HG03095 (cell line): ENCODE measurements around the gene TMED1.

Experiments used
- ATAC-seq: cut with Tn5 transposase; IDR thresholded peaks from one replicate; pipeline ENCODE4 v1.9.1; 2021; ENCODE audit warnings: moderate library complexity; ENCODE audit not compliant: unreplicated experiment

Gene TMED1

GRCh38 chr19:10835089-10835753 is 791 bp downstream of the TMED1 start:
- ATAC-seq: no peak

GRCh38 chr19:10832939-10833296 is 3.1 kb downstream of the TMED1 start:
- ATAC-seq: no peak

GRCh38 chr19:10831987-10832938 is 3.7 kb downstream of the TMED1 start:
- no peak for ATAC-seq

DNA sequence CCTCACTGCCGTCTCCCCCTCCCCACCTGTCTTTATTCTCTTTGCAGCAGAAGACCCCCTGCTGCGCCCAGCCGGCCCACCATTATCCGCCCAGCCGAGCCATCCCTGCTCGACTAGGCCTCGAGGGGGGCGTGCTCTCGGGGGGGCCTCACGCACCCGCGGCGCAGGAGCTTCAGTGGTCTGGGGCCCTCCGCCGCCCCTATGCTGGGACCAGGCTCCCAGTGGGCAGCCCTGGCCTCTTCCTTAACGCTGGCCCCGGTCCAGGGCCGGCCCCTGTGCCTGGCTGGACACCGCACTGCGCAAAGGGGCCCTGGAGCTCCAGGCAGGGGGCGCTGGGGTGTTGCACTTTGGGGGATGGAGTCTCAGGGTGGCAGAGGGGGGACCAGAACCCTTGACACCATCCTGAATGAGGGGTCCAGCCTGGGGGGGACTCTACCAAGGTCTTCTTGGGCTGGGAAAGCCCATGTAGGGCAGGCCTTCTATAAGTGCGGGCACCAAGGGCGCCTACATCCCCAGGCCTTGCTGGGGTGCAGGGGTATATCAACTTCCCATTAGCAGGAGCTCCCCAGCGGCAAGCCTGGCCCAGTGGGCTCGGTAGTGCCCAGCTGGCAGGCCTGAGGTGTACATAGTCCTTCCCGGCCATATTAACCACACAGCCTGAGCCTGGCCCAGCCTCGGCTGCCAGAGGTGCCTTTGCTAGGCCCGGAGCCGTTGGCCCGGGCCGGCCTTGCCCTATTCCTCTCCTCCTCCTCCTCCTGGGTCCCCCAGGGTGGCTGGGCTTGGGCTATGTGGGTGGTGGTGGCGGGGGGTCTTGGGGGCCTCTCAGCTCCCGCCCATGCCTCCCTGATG is 4.9 kb downstream of the TMED1 start:
- no peak for ATAC-seq

- ATAC-seq: no peak
Measured at GRCh38 chr19:10830370-10830769, 5.6 kb downstream of the TMED1 start.

DNA sequence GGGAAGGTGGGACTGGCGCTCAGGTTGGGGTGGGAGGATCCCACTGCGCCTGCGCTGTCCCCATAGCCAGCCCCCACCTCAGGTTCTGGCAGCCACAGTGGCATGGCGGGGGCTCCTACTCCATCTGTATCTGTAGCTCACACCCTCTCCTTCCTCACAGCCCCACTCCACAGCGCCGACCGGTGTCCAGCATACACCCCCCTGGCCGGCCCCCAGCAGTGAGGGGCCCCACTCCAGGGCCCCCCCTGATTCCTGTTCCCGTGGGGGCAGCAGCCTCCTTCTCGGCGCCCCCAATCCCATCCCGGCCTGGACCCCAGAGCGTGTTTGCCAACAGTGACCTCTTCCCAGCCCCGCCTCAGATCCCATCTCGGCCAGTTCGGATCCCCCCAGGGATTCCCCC is 6.0 kb downstream of the TMED1 start:
- ATAC-seq: no peak

- ATAC-seq: no peak
Measured at GRCh38 chr19:10828981-10829821, 6.8 kb downstream of the TMED1 start.

GRCh38 chr19:10826846-10827245 is 9.2 kb downstream of the TMED1 start:
- no peak for ATAC-seq

DNA sequence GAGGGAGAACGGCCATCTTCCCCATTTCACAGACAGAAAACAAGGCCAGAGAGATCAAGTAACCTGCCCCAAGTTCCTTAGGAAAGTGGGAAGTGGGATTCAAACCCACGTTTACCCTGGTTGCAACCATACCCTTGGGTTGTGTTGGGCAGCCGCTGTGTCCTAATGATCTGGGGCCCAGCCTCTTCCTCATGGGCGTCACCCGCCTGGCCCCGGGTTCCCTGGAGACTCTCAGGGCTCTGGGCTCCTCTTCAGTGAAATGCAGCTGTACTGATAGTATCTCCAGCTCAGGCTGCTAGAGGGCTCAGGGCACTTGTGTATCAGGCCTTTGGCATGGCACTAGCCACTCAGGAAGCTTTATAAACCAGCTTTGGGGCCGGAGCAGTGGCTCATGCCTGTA is 9.8 kb downstream of the TMED1 start:
- ATAC-seq: no peak

GRCh38 chr19:10823690-10824089 is 12.3 kb downstream of the TMED1 start:
- no peak for ATAC-seq

GRCh38 chr19:10820173-10820572 is 15.8 kb downstream of the TMED1 start:
- no peak for ATAC-seq

DNA sequence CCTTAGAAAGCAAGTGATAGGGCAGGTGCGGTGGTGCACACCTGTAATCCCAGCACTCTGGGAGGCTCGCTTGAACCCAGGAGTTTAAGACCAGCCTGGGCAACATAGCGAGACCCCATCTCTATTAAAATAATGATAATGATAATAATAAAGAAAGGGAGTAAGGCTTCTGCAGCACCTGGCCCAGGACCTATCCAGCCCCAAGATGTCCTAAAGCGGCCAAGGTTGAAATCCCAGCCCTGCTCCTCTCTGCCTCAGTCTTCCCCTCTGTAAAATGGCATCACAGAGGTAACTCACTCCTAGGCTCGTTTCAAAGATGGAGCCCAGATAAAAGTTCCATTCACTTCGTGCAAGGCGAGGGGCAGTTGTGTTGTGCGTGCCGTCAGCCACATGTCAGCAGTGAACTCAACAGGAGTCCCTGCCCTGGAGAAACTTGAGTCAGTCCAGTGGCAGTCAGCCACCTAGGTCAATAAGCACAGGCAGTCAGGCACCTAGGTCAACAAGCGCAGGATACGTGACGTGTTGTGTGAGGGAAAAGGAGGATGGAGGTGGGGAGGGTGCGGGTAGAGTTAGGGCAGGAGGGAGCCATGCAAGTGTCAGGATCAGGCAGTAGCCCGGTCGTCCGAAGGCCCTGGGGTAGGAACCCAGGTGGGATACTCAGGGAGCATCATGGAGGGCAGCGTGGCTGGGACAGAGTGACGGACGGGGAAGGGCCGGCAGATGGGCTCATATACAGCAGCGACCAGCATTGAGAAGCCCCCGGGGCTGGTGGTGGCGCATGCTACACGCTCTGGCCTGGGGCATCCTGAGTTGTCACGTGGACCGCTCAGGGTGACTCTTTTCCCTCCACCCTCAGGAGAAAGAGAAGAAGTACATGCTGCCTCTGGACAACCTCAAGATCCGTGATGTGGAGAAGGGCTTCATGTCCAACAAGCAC is 16.6 kb downstream of the TMED1 start:
- no peak for ATAC-seq

DNA sequence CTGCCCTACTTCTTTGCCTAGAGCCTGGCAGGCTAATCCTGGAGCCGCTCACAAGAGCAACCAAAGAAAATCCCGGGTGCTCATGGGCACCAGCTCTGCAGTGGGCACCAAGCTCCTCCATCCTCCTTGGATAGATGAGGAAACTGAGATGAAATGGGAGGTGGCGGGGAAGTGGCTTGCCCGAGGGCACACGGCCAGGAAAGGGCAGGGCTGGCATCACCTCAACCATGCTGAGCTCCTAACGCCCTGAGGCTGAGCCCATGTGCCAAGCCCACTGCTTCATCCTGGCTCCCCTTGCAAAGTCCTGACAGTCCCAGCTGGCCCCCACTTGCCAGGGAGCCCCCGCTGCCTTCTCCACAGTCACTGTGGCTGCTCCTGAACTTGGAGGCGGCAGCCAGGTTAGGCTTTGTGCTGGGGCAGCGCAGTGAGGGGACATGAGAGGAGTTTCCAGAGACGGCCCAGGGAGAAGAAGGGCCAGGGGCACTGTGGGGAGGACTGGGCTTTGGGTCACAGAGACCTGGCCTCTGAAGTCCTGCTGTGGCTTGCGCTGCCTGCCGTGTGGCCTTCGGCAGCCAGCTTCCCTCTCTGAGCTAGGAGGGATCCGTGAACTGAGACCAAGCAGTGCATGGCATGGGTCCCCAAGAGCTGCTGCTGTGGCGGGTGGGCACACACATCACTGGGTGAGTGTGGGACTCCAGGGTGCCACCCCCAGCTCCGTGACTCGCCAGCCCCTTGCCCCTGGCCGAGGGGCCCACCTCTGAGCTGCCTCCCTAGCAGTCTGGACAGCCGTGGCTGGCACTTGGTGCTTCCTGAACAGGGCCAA is 17.5 kb downstream of the TMED1 start:
- no peak for ATAC-seq

DNA sequence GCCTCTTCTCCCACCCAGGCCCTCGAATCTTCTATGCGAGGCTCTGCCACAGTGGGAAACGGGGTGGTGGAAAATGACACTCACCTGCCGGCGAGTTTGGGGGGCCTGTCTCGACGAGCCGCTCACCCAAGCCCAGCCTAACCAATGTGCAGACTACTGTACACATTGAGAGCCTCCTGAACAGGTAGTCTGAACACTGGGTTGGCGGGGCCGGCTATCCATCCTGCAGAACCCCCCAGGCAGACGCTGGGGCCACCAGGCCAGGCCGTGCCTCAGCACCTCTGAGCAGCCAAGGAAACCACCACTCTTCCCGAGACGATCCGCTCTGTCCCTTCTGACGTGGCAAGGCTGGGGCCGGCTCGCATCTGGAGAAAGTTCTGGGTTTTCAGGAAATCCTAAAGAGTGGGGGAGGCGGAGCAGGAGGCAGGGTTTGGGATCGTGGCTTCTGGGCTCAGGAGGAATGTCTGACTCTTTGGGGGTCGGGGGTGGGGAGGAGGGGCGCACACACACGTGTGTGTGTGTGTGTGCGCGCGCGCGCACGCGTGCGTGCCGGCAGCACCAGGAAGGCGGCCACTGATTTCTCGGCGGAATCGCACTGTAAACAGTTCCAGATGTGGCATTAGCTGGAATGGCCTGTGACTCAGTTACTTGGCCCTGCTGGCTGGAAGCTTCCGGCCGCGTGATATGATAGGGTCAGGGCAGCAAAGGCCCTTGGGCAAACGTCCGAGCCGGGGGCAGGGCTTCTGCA is 18.5 kb downstream of the TMED1 start:
- ATAC-seq: no peak

- no peak for ATAC-seq
Measured at GRCh38 chr19:10816691-10817090, 19.3 kb downstream of the TMED1 start.

DNA sequence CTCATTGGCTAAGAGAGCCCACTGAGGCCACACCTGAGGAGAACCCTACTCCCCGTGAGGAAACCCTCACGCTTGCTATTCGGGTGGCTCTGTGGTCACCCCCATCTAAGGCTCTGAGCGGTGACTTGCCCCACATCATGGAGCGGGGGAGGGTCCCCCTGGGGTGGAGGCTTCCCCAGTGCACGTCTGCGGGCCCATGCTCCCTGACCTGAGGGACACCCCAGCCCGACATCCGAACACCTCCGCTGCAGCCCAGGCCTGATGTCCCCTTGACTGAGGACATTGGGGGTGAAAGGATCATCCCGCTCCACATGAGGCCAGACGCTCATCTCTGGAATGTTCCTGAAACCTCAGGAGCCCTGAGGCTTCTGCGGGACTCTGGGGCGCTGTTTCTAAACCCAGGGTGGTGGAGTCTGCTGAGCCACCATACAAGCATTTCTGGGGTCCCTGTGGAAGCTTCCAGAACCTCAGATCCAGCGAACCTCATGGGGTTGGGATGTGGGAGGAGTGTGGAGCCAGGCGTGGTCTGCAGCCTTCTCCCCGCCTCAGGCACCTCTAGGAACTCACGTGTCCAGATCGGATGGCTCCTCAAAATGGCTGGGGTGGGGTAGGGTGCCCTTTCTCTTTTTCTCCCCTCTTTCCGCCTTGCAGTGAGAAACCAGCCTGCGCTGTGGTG is 19.9 kb downstream of the TMED1 start:
- no peak for ATAC-seq

- no peak for ATAC-seq
Measured at GRCh38 chr19:10815007-10815536, 20.9 kb downstream of the TMED1 start.
